Measurements from ENCODE around the gene OLFML1. TPM values are rescaled to one million over a fixed set of nuclear protein-coding genes. Genes with fewer than 3 reads are reported as not detected.
A peak's percentile ranks its signal among the peaks of the same experiment; 100 is the strongest.

The OLFML1 gene
- total and polyA plus RNA-seq, 2 of the 13 experiments (the other 11 are each of a cell fraction or from before 2014, with no cell fraction given), result 0.89 to 0.90 TPM

- TF ChIP-seq NKX3-1 (CRISPR knock-in tag; IDR thresholded peaks at IDR 0.05) (no peak), FOXA1 (IDR thresholded peaks at IDR 0.05) (no peak), FOXA1 (CRISPR knock-in tag; IDR thresholded peaks at IDR 0.05) (no peak), HBP1 (CRISPR knock-in tag; IDR thresholded peaks at IDR 0.05; ENCODE audit: low read depth) (0 out of 2 replicates have a peak, but pooled peaks have one; percentile 22), TARDBP (CRISPR knock-in tag; IDR thresholded peaks at IDR 0.05) (peak; percentile 42; the same call in 1 of the 2 replicates), CAMTA2 (CRISPR knock-in tag; IDR thresholded peaks at IDR 0.05; ENCODE audit: borderline replicate concordance) (no peak), BCLAF1 (IDR thresholded peaks at IDR 0.05) (no peak), ZBTB1 (CRISPR knock-in tag; IDR thresholded peaks at IDR 0.05; ENCODE audit: borderline replicate concordance) (no peak), STAG1 (CRISPR knock-in tag; IDR thresholded peaks at IDR 0.05) (no peak), NONO (IDR thresholded peaks at IDR 0.05) (no peak), NONO (CRISPR knock-in tag; conservative IDR thresholded peaks at IDR 0.05) (peak; percentile 31; the same call in 1 of the 2 replicates), ISX (CRISPR knock-in tag; conservative IDR thresholded peaks at IDR 0.05) (no peak), ZNF333 (CRISPR knock-in tag; IDR thresholded peaks at IDR 0.05; ENCODE audit: borderline replicate concordance) (no peak), ZNF10 (CRISPR knock-in tag; IDR thresholded peaks at IDR 0.05; ENCODE audit: borderline replicate concordance, low read depth) (no peak), ZNF558 (CRISPR knock-in tag; IDR thresholded peaks at IDR 0.05; ENCODE audit: borderline replicate concordance) (no peak), ZBTB26 (CRISPR knock-in tag; IDR thresholded peaks at IDR 0.05; ENCODE audit: borderline replicate concordance) (no peak), KAT7 (CRISPR knock-in tag; IDR thresholded peaks at IDR 0.05; ENCODE audit: borderline replicate concordance) (no peak), ZNF275 (CRISPR knock-in tag; IDR thresholded peaks at IDR 0.05; ENCODE audit: borderline replicate concordance) (no peak), NCOA5 (CRISPR knock-in tag; IDR thresholded peaks at IDR 0.05) (no peak)
- TF ChIP-seq, protein P1, sequence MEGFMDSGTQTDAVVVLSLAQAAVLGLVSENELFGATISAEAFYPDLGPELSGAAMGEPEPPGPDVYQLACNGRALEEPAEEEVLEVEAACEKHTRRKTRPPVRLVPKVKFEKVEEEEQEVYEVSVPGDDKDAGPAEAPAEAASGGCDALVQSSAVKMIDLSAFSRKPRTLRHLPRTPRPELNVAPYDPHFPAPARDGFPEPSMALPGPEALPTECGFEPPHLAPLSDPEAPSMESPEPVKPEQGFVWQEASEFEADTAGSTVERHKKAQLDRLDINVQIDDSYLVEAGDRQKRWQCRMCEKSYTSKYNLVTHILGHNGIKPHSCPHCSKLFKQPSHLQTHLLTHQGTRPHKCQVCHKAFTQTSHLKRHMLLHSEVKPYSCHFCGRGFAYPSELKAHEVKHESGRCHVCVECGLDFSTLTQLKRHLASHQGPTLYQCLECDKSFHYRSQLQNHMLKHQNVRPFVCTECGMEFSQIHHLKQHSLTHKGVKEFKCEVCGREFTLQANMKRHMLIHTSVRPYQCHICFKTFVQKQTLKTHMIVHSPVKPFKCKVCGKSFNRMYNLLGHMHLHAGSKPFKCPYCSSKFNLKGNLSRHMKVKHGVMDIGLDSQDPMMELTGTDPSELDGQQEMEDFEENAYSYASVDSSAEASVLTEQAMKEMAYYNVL (CRISPR knock-in tag; IDR thresholded peaks at IDR 0.05; ENCODE audit: borderline replicate concordance), result no peak
- TF ChIP-seq, protein P2, sequence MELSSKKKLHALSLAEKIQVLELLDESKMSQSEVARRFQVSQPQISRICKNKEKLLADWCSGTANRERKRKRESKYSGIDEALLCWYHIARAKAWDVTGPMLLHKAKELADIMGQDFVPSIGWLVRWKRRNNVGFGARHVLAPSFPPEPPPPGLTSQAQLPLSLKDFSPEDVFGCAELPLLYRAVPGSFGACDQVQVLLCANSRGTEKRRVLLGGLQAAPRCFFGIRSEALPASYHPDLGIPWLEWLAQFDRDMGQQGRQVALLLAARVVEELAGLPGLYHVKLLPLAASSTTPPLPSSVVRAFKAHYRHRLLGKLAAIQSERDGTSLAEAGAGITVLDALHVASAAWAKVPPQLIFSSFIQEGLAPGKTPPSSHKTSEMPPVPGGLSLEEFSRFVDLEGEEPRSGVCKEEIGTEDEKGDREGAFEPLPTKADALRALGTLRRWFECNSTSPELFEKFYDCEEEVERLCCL (CRISPR knock-in tag; IDR thresholded peaks at IDR 0.05; ENCODE audit: borderline replicate concordance), result no peak
Observed at GRCh38 chr11:7525424-7525823, 40.1 kb downstream of the OLFML1 start (continued).

All from HepG2 (cell line).